ENCODE measurements around the gene TST.

DNA sequence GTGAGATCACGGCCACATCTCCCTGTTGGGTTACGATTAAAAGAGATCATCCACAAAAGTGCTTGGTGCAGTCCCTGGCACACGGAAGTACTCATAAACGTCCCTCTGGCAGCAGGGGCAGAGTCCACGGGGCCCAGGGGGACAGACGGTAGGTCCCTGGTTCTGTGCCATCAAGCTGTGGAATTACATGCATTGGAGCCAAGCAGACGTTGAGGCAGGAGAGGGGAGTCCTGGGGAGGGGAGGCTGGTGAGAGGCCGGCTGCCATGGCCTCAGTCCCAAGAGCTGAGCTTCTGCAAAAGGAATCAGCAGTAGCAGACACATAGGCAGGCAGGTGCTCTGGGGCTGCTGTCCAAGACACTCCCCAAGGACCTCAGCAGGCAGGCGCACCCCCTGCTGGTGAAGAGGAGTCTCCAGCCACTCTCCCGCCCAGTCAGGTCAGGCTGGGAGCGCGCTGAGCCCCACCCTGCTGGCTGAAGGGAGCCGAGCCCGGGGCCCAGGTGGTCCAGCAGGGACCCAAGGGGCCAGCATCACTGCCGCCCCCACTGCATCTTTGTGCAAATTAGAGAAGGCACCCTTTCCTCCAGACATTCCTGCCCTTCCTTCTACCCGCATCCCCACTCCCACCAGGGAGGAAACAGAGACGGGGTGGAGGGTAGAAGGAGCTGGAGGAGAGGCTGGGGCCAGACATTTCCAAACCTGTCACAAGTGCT lies 24.7 kb upstream of the TST start:
- no peak for TF ChIP-seq POLR2AphosphoS5 (IDR thresholded peaks at IDR 0.05; ENCODE audit: low read depth, low read length)
- TF ChIP-seq SIN3A (IDR thresholded peaks at IDR 0.05; ENCODE audit: borderline replicate concordance, insufficient read depth, low read length) = no peak
- no peak for TF ChIP-seq TAF1 (IDR thresholded peaks at IDR 0.05; ENCODE audit: borderline replicate concordance, insufficient read depth, low read length)
- no peak for TF ChIP-seq REST (IDR thresholded peaks at IDR 0.05; ENCODE audit: insufficient read depth in 1 of 2, low read depth in 2 of 2, low read length in 2 of 2)
